OCI-LY1 (cell line): ENCODE measurements around the gene CTNNBL1.

Experiments
- EZH2 ChIP-seq: fragments of 200-600 bp; sonication (generic), shearing (Covaris generic); IDR thresholded peaks from 2 replicates; pipeline ENCODE4 v1.8.0; 2017; ENCODE audit warnings: borderline replicate concordance, mixed run types, mild to moderate bottlenecking, antibody characterized with exemption, low read length, moderate library complexity, mixed read lengths
- TF ChIP-seq, protein P1 (sequence below): fragments of 200-600 bp; sonication (generic), shearing (Covaris generic); IDR thresholded peaks from 2 replicates; pipeline ENCODE4 v1.5.1; 2017; ENCODE audit warnings: mild to moderate bottlenecking, antibody characterized with exemption, low read length, moderate library complexity, mixed read lengths

DNA sequence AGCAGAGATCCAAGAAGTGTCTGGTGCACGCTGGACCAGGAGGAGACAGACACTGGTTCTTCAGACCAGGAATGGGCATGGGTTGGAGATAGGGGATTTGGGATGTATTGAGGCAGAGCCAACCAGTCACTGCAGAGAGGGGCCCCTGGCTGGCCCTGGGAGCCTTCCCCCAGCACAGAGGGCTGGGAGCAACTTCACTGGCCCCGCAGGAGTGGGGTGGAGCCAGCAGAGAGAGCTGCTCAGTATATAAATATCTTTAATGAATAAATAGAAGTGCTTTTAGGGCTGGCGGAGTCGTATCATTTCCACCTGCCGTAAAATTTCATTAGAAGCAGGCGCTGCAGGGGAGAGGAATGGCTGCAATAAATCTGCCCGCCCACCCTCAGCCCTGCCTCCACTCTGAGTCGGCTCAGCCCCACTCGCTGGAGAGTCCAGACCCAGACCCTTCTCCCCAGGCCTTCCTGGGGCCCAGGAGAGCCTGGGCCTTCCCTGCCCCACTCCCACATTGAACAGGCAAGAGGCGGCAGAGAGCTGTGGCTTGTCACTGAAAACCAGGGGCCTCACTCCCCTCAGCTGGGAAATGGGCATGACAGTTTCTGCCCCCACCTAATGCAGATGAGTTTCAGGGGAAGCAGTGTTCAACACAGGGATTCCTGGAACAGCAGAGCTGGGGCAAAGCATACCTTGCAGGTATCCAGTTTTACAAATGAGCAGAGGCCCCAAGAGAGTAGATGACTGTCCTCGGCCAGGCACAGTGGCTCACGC, 185.2 kb downstream of the CTNNBL1 start:
- TF ChIP-seq, protein P1, sequence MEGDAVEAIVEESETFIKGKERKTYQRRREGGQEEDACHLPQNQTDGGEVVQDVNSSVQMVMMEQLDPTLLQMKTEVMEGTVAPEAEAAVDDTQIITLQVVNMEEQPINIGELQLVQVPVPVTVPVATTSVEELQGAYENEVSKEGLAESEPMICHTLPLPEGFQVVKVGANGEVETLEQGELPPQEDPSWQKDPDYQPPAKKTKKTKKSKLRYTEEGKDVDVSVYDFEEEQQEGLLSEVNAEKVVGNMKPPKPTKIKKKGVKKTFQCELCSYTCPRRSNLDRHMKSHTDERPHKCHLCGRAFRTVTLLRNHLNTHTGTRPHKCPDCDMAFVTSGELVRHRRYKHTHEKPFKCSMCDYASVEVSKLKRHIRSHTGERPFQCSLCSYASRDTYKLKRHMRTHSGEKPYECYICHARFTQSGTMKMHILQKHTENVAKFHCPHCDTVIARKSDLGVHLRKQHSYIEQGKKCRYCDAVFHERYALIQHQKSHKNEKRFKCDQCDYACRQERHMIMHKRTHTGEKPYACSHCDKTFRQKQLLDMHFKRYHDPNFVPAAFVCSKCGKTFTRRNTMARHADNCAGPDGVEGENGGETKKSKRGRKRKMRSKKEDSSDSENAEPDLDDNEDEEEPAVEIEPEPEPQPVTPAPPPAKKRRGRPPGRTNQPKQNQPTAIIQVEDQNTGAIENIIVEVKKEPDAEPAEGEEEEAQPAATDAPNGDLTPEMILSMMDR = no peak
- TF ChIP-seq EZH2 = no peak
